CD4-positive, alpha-beta T cell (primary cell): ENCODE results near the gene ZNF19. TPM values are rescaled to one million over a fixed set of nuclear protein-coding genes. Genes with fewer than 3 reads are reported as not detected.

Source experiments
- ATAC-seq: fragments of 200-7000 bp; cut with Tn5 transposase; one replicate; pipeline ENCODE4 v1.10.0; 2022; ENCODE audit warnings: mild to moderate bottlenecking; ENCODE audit not compliant: poor library complexity
- CTCF ChIA-PET: fragments of 350-600 bp; sonication (Branson Sonifier 250); formaldehyde crosslinking; loops from one replicate; lab custom pipeline; 2021; ENCODE audit warnings: antibody characterized with exemption, inconsistent platforms; lab: Charles Lee
- POLR2A ChIA-PET: fragments of 350-600 bp; sonication (Branson Sonifier 250); formaldehyde crosslinking; loops from one replicate; lab custom pipeline; 2021; ENCODE audit warnings: antibody characterized with exemption, inconsistent platforms; lab: Charles Lee
- DNase-seq, 14 experiments: peaks; one replicate each; pipeline ENCODE4 v3.0.0-alpha.2; 2013 to 2020; ENCODE audit warnings: mixed read lengths in 2 of 14
- H3K27ac ChIP-seq, 2 donors: one replicate each; pipeline versions ENCODE4 v1.5.1 to v1.7.0; 2013; ENCODE audit warnings: low read length in 2 of 2, low read depth in 1 of 2, mild to moderate bottlenecking in 1 of 2
- H3K27me3 ChIP-seq, 2 experiments: 1 replicate in 1 of 2; 2 replicates in 1 of 2; pipeline versions ENCODE4 v1.6.1 to v1.7.0; 2013; ENCODE audit warnings: low read length in 2 of 2, control low read depth in 1 of 2, mild to moderate bottlenecking in 1 of 2, moderate library complexity in 1 of 2; ENCODE audit not compliant: insufficient read depth in 2 of 2, control insufficient read depth in 1 of 2
- H3K36me3 ChIP-seq: one replicate; pipeline ENCODE4 v1.6.1; 2013; ENCODE audit warnings: low read length, control low read depth; ENCODE audit not compliant: insufficient read depth
- H3K4me1 ChIP-seq: one replicate; pipeline ENCODE4 v1.6.1; 2013; ENCODE audit warnings: low read length, control low read depth; ENCODE audit not compliant: insufficient read depth
- H3K4me3 ChIP-seq: one replicate; pipeline ENCODE4 v1.5.1; 2013; ENCODE audit warnings: mild to moderate bottlenecking, low read length, moderate library complexity
- H3K9me3 ChIP-seq, 2 experiments: 1 replicate in 1 of 2; 2 replicates in 1 of 2; pipeline versions ENCODE4 v1.6.1 to v1.7.0; 2013; ENCODE audit warnings: low read length in 2 of 2, mild to moderate bottlenecking in 2 of 2, control low read depth in 1 of 2, moderate library complexity in 1 of 2; ENCODE audit not compliant: control insufficient read depth in 1 of 2, insufficient read depth in 1 of 2
- H3K27ac Mint-ChIP-seq: one replicate; pipeline ENCODE4 v1.8.0; 2020; ENCODE audit warnings: mixed read lengths
- H3K27me3 Mint-ChIP-seq: one replicate; pipeline ENCODE4 v1.8.0; 2021; ENCODE audit warnings: mixed read lengths
- H3K36me3 Mint-ChIP-seq: one replicate; pipeline ENCODE4 v1.8.0; 2021; ENCODE audit warnings: low read depth, mixed read lengths
- H3K4me1 Mint-ChIP-seq: one replicate; pipeline ENCODE4 v1.8.0; 2021; ENCODE audit warnings: low read depth, mixed read lengths
- H3K4me3 Mint-ChIP-seq: one replicate; pipeline ENCODE4 v1.8.0; 2020; ENCODE audit warnings: mild to moderate bottlenecking, mixed read lengths
- H3K9me3 Mint-ChIP-seq: one replicate; pipeline ENCODE4 v1.8.0; 2020; ENCODE audit warnings: mixed read lengths
- intact Hi-C, 2 experiments: fragments of 100-400 bp; cut with DNase I in 1 of 2; cut with micrococcal nuclease in 1 of 2; formaldehyde crosslinking; loops; one replicate each; pipeline versions ENCODE4 v1.15.1 to v1.9.0; 2023 to 2025; cut with DNase I, micrococcal nuclease
- total RNA-seq, 174 experiments: library from RNA in 2 of 174; stranded (reverse) in 2 of 174; gene quantifications; one replicate each; pipeline ENCODE4 v1.2.3 and lab custom pipeline; 2021 to 2026
- TF ChIP-seq, protein P1 (sequence below): fragments of 200-600 bp; IDR thresholded peaks from one replicate; pipeline ENCODE4 v1.8.0; 2022; ENCODE audit warnings: antibody characterized with exemption, mild to moderate bottlenecking

ZNF19 gene
- total RNA-seq, 2 experiments from 2014 or later = 4.6 to 6.4 TPM

DNA sequence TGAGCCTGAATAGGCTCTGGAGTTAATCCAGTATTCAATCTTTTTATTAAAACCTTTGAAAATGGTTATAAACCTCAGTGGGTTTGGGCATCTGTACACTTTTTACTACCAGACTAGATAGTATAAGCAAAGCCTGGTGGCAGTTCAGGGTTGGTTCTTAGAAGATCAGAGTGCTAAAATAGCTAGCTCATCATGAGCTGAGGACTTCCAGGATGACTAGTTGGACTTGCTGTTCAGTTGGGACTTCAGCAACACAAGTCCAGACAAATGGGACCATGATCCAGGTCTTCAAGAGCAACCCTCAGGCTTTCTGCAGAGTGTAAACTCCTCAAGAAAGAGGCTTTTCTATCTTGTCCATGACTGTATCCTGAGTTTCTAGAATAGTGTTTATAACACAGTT lies 1.2 kb upstream of the ZNF19 start:
- Histone ChIP-seq H3K4me3 (no peak overlapping the region), H3K27me3 (no peaks in the 10 kb centered on the region), H3K4me1 (no peaks in the 10 kb centered on the region), H3K27ac (no peak overlapping the region), H3K9me3 (no peaks in the 10 kb centered on the region), H3K36me3 (no peaks in the 10 kb centered on the region)
- TF ChIP-seq, protein P1, sequence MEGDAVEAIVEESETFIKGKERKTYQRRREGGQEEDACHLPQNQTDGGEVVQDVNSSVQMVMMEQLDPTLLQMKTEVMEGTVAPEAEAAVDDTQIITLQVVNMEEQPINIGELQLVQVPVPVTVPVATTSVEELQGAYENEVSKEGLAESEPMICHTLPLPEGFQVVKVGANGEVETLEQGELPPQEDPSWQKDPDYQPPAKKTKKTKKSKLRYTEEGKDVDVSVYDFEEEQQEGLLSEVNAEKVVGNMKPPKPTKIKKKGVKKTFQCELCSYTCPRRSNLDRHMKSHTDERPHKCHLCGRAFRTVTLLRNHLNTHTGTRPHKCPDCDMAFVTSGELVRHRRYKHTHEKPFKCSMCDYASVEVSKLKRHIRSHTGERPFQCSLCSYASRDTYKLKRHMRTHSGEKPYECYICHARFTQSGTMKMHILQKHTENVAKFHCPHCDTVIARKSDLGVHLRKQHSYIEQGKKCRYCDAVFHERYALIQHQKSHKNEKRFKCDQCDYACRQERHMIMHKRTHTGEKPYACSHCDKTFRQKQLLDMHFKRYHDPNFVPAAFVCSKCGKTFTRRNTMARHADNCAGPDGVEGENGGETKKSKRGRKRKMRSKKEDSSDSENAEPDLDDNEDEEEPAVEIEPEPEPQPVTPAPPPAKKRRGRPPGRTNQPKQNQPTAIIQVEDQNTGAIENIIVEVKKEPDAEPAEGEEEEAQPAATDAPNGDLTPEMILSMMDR = no peak
- ATAC-seq = no peak
- Mint-ChIP-seq H3K4me1 (no peaks in the 10 kb centered on the region), H3K36me3 (no peaks in the 10 kb centered on the region), H3K4me3 (no peak overlapping the region), H3K27ac (no peak overlapping the region), H3K27me3 (peaks cover 4% of the 10 kb centered on the region), H3K9me3 (no peaks in the 10 kb centered on the region)
- ChIA-PET POLR2A (no interaction called here), CTCF (no interaction called here)
- intact Hi-C loops = no loop called here
- no peak for DNase-seq

DNA sequence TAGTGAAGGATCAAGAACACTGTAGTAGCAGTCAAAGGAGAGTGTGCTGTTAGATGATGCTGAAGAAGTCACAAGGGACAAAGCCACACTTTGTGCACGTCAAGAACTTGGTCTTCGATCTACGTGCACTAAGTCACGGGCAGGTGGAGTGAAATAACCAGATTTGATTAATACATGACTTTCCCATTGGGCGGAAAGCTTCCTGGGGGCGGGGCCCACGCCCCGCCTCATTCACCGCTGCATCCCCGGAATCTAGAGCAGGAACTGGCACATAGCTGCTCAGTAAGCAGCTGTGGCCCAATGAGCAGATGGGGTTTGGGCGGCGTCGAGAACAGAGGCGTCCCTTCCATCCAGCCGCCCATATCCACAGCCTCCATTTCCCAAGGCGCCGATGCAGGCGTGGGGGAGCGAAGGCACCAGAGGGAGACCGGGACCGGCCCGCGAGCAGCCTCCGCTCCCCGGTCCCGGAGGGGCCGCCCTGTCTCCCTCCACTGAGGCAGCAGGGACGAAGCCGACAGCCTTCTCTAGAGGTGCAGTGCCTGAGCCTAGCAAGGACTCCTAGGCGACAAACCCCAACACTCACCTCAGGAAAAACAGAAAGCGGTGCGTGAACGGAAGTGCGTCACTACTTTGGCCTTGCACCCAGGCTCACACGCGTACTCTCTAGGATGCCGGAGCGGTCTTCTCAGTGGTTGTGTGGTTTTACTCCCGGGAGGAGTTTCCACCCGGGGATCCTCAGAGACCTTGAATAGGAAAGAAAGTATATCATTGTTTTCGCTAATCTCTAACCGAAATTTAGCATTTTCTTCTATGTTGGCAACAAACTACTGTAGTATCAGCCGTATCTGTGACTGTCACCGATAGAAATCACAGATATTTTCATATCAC lies 4.9 kb downstream of the ZNF19 start:
- TF ChIP-seq, protein P1 = no peak
- H3K4me1 Mint-ChIP-seq = peaks cover 15% of the 10 kb centered on the region
- Histone ChIP-seq H3K4me1 (peaks cover 14% of the 10 kb centered on the region), H3K36me3 (no peaks in the 10 kb centered on the region), H3K27ac (peak overlapping the region; percentile 93 to 99), H3K27me3 (no peaks in the 10 kb centered on the region), H3K4me3 (peak overlapping the region; percentile 94), H3K9me3 (no peaks in the 10 kb centered on the region)
- ATAC-seq (peak; percentile 84), DNase-seq (peak; percentile 64 to 95 (median 76))
- no peaks in the 10 kb centered on the region for H3K9me3 Mint-ChIP-seq
- no peaks in the 10 kb centered on the region for H3K36me3 Mint-ChIP-seq
- CTCF ChIA-PET = interaction anchor here (1.2 to 1.4 kb wide), 3 partner anchors 22 to 181 kb away, joined by 3 to 5 read pairs (median 3); partner anchors contain the start of gene ZNF23
- no peaks in the 10 kb centered on the region for H3K27me3 Mint-ChIP-seq
- peak overlapping the region; percentile 85 for H3K4me3 Mint-ChIP-seq
- intact Hi-C loops = loop anchor here (1.0 to 5.0 kb wide), 4 partner anchors 22 to 682 kb away; partner anchors contain the start of genes ZNF23 (in 2 of the 2), CMTR2 (in 1 of the 2) and VAC14 (in 1 of the 2)
- peak overlapping the region; percentile 89 for H3K27ac Mint-ChIP-seq
- POLR2A ChIA-PET = interaction anchor here (0.9 to 2.3 kb wide), 5 partner anchors 16 to 81 kb away, joined by 3 to 37 read pairs (median 4); partner anchors contain the start of gene ZNF23

DNA sequence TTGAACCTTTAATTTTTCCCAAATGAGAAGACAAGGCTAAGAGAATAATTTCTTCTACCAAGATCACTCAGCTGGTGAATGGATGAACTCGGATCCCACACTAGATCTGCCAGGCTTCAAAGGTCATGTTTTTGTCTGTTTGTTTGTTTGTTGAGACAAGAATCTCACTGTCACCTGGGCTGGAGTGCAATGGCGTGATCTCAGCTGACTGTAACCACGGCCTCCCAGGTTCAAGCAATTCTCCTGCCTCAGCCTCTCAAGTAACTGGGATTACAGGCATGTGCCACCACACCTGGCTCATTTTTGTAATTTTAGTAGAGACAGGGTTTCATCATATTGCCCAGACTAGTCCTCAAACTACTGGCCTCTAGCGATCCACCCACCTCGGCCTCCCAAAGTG lies 6.6 kb downstream of the ZNF19 start:
- Histone ChIP-seq H3K36me3 (peaks cover 10% of the 10 kb centered on the region), H3K27me3 (no peaks in the 10 kb centered on the region), H3K27ac (no peak overlapping the region), H3K4me1 (peaks cover 14% of the 10 kb centered on the region), H3K9me3 (no peaks in the 10 kb centered on the region), H3K4me3 (no peak overlapping the region)
- intact Hi-C loops = loop anchor here in 1 of 2 experiments (2.0 to 5.0 kb wide), 3 partner anchors 195 to 680 kb away; partner anchors contain the start of genes CMTR2 and VAC14
- ATAC-seq = no peak
- POLR2A ChIA-PET = no interaction called here
- Mint-ChIP-seq H3K4me1 (peaks cover 15% of the 10 kb centered on the region), H3K4me3 (no peak overlapping the region), H3K9me3 (no peaks in the 10 kb centered on the region), H3K36me3 (peaks cover 10% of the 10 kb centered on the region), H3K27ac (no peak overlapping the region), H3K27me3 (no peaks in the 10 kb centered on the region)
- no peak for DNase-seq
- CTCF ChIA-PET = interaction anchor here (1.1 kb wide), 1 partner anchor 83 kb away, joined by 3 read pairs; no protein-coding TSS in a partner anchor
- TF ChIP-seq, protein P1 = no peak
